T-cell (primary cell): ENCODE data around the gene GDE1. TPM values are rescaled to one million over a fixed set of nuclear protein-coding genes. Genes with fewer than 3 reads are reported as not detected.

ENCODE experiments used
- ATAC-seq, 4 experiments: fragments of 200-7000 bp in 3 of 4; fragments of 150-1000 bp in 1 of 4; cut with Tn5 transposase; replicated peaks in 1 of 4; 1 replicate in 3 of 4; 2 replicates in 1 of 4; pipeline ENCODE4 v1.10.0; 2021; ENCODE audit warnings: moderate library complexity in 3 of 4, mild to moderate bottlenecking in 2 of 4, moderate number of reproducible peaks in 1 of 4
- CTCF ChIA-PET, 2 donors: fragments of 300-600 bp; sonication (Branson Sonifier 250); formaldehyde crosslinking; loops; one replicate each; lab custom pipeline; 2022; ENCODE audit warnings: antibody characterized with exemption in 2 of 2; lab: Charles Lee
- POLR2A ChIA-PET, 2 donors: fragments of 300-600 bp; sonication (Branson Sonifier 250); formaldehyde crosslinking; loops; one replicate each; lab custom pipeline; 2022; ENCODE audit warnings: antibody characterized with exemption in 2 of 2; lab: Charles Lee
- DNase-seq, 35 experiments: peaks; one replicate each; pipeline versions ENCODE4 v3.0.0 to v3.0.0-alpha.2; 2013 to 2023
- H3K27ac ChIP-seq: one replicate; pipeline ENCODE4 v1.5.1; 2013; ENCODE audit warnings: low read length
- H3K27me3 ChIP-seq, 2 experiments: replicated peaks in 1 of 2; 1 replicate in 1 of 2; 2 replicates in 1 of 2; pipeline versions ENCODE4 v1.6.1 to v1.7.0; 2013; ENCODE audit warnings: low read length in 1 of 2, mixed read lengths in 1 of 2; ENCODE audit not compliant: control insufficient read depth in 2 of 2, insufficient read depth in 2 of 2; ENCODE audit errors: extremely low read depth in 1 of 2
- H3K36me3 ChIP-seq, 2 donors: 1 replicate in 1 of 2; 2 replicates in 1 of 2; pipeline versions ENCODE4 v1.6.1 to v1.7.0; 2013; ENCODE audit warnings: low read length in 1 of 2; ENCODE audit not compliant: control insufficient read depth in 2 of 2, insufficient read depth in 1 of 2; ENCODE audit errors: extremely low read depth in 1 of 2
- H3K4me1 ChIP-seq, 2 experiments: 1 replicate in 1 of 2; 2 replicates in 1 of 2; pipeline versions ENCODE4 v1.6.1 to v1.7.0; 2013; ENCODE audit warnings: low read length in 2 of 2, mixed read lengths in 1 of 2; ENCODE audit not compliant: insufficient read depth in 2 of 2, control insufficient read depth in 1 of 2; ENCODE audit errors: extremely low read depth in 1 of 2
- H3K4me3 ChIP-seq, 2 donors: 1 replicate in 1 of 2; 2 replicates in 1 of 2; pipeline versions ENCODE4 v1.5.1 to v1.7.0; 2013; ENCODE audit warnings: mild to moderate bottlenecking in 2 of 2, low read length in 1 of 2, moderate library complexity in 1 of 2; ENCODE audit not compliant: control insufficient read depth in 1 of 2; ENCODE audit errors: extremely low read depth in 1 of 2
- H3K9me3 ChIP-seq: 2 replicates; pipeline ENCODE4 v1.7.0; 2013
- H3K27ac Mint-ChIP-seq, 2 donors: one replicate each; pipeline ENCODE4 v1.8.0; 2020 to 2021; ENCODE audit warnings: mild to moderate bottlenecking in 2 of 2, mixed read lengths in 2 of 2
- H3K27me3 Mint-ChIP-seq, 2 donors: one replicate each; pipeline ENCODE4 v1.8.0; 2021 to 2022; ENCODE audit warnings: mixed read lengths in 2 of 2
- H3K36me3 Mint-ChIP-seq: one replicate; pipeline ENCODE4 v1.8.0; 2021; ENCODE audit warnings: mixed read lengths
- H3K4me1 Mint-ChIP-seq, 3 donors: one replicate each; pipeline ENCODE4 v1.8.0; 2020 to 2022; ENCODE audit warnings: mixed read lengths in 3 of 3, mild to moderate bottlenecking in 1 of 3
- H3K4me3 Mint-ChIP-seq, 3 donors: one replicate each; pipeline ENCODE4 v1.8.0; 2020 to 2022; ENCODE audit warnings: mild to moderate bottlenecking in 3 of 3, mixed read lengths in 3 of 3, moderate library complexity in 3 of 3
- H3K9me3 Mint-ChIP-seq, 3 donors: one replicate each; pipeline ENCODE4 v1.8.0; 2020 to 2022; ENCODE audit warnings: mixed read lengths in 3 of 3
- WGBS: methylation state at CpG from one replicate; pipeline ENCODE4 v1.1.5; 2013; ENCODE audit warnings: missing lambda C conversion rate; ENCODE audit not compliant: insufficient coverage; 5-methylcytosine and 5-hydroxymethylcytosine counted together
- total RNA-seq, 35 experiments: library from RNA in 6 of 35; stranded (reverse) in 6 of 35; fragments of 120-200 nt in 1 of 35; gene quantifications; one replicate each; pipeline versions ENCODE4 v1.2.1 to v1.2.4 and lab custom pipeline; 2013 to 2026

GDE1 gene
- total RNA-seq, 5 donors from 2014 or later (not counting 1 experiment from before 2014, with no cell fraction given), result 19.8 to 24.8 (median 23.1) TPM

- no CpG with 5 or more reads among the region's 2 CpGs for WGBS
- Histone ChIP-seq H3K27me3 (no peaks in the 10 kb centered on the region), H3K4me1 (peaks cover 19 to 30% of the 10 kb centered on the region in 2 experiments), H3K9me3 (no peaks in the 10 kb centered on the region), H3K36me3 (peaks cover 0 to 9% of the 10 kb centered on the region in 2 donors), H3K27ac (no peak overlapping the region), H3K4me3 (no peak overlapping the region)
- DNase-seq, result no peak
- H3K4me3 Mint-ChIP-seq, result peak overlapping the region; percentile 92 to 99 (median 93)
- H3K27me3 Mint-ChIP-seq, result no peaks in the 10 kb centered on the region
- H3K36me3 Mint-ChIP-seq, result peaks cover 11% of the 10 kb centered on the region
- ChIA-PET POLR2A (interaction anchor here in 1 of 2 donors (1.0 kb wide), 1 partner anchor 724 kb away, joined by 3 read pairs; the partner anchor contains the start of gene ARL6IP1), CTCF (interaction anchor here in 1 of 2 donors (0.7 to 3.7 kb wide), 3 partner anchors 12 to 58 kb away, joined by 3 to 47 read pairs (median 5); partner anchors contain the start of gene VPS35L)
- H3K9me3 Mint-ChIP-seq, result no peaks in the 10 kb centered on the region
- no peak for ATAC-seq
- H3K4me1 Mint-ChIP-seq, result peaks cover 37 to 47% (median 43%) of the 10 kb centered on the region in 3 donors
- no peak overlapping the region for H3K27ac Mint-ChIP-seq
Measured at GRCh38 chr16:19525385-19525723, 3.5 kb upstream of the GDE1 start.

- no peaks in the 10 kb centered on the region for H3K27me3 ChIP-seq
- DNase-seq (peak in 1 of 35 experiments; percentile 24), ATAC-seq (no peak)
- H3K36me3 ChIP-seq, result peaks cover 0 to 9% of the 10 kb centered on the region in 2 donors
- 26% methylated on average over 8 of the region's 19 CpGs for WGBS
- Mint-ChIP-seq H3K27me3 (no peaks in the 10 kb centered on the region), H3K4me3 (peak overlapping the region; percentile 92 to 99 (median 93)), H3K36me3 (peaks cover 11% of the 10 kb centered on the region), H3K4me1 (peaks cover 39 to 52% (median 47%) of the 10 kb centered on the region in 3 donors), H3K9me3 (no peaks in the 10 kb centered on the region), H3K27ac (peak overlapping the region; percentile 37 to 58)
- peaks cover 21 to 34% of the 10 kb centered on the region in 2 experiments for H3K4me1 ChIP-seq
- peak overlapping the region; percentile 9 for H3K27ac ChIP-seq
- H3K4me3 ChIP-seq, result peak overlapping the region; percentile 77 to 82
- POLR2A ChIA-PET, result interaction anchor here in 1 of 2 donors (1.0 to 1.4 kb wide), 2 partner anchors 31 to 723 kb away, joined by 3 to 7 read pairs; partner anchors contain the start of genes ARL6IP1 and VPS35L
- no peaks in the 10 kb centered on the region for H3K9me3 ChIP-seq
- CTCF ChIA-PET, result interaction anchor here (0.7 to 3.7 kb wide), 4 partner anchors 22 to 59 kb away, joined by 3 to 47 read pairs (median 6); partner anchors contain the start of gene VPS35L (in 2 of the 2)
Measured at GRCh38 chr16:19524616-19525384, 2.9 kb upstream of the GDE1 start.

GRCh38 chr16:19524356-19524615 is 2.4 kb upstream of the GDE1 start:
- H3K27ac Mint-ChIP-seq, result peak overlapping the region; percentile 37 to 95
- H3K27me3 Mint-ChIP-seq, result no peaks in the 10 kb centered on the region
- Histone ChIP-seq H3K4me3 (peak overlapping the region; percentile 77 to 82), H3K27me3 (no peaks in the 10 kb centered on the region), H3K4me1 (peaks cover 21 to 38% of the 10 kb centered on the region in 2 experiments), H3K9me3 (no peaks in the 10 kb centered on the region), H3K36me3 (peaks cover 0 to 9% of the 10 kb centered on the region in 2 donors), H3K27ac (peak overlapping the region; percentile 9)
- 0% methylated on average over 2 of the region's 11 CpGs for WGBS
- DNase-seq, result peak in 1 of 35 experiments; percentile 18
- H3K36me3 Mint-ChIP-seq, result peaks cover 11% of the 10 kb centered on the region
- no peak for ATAC-seq
- CTCF ChIA-PET, result interaction anchor here (0.6 to 3.7 kb wide), 5 partner anchors 9 to 59 kb away, joined by 3 to 47 read pairs (median 5); partner anchors contain the start of gene VPS35L (in 2 of the 2)
- POLR2A ChIA-PET, result interaction anchor here in 1 of 2 donors (0.5 to 1.4 kb wide), 3 partner anchors 17 to 723 kb away, joined by 3 to 7 read pairs (median 3); partner anchors contain the start of genes ARL6IP1 and VPS35L
- peak overlapping the region; percentile 92 to 99 (median 93) for H3K4me3 Mint-ChIP-seq
- no peaks in the 10 kb centered on the region for H3K9me3 Mint-ChIP-seq
- H3K4me1 Mint-ChIP-seq, result peaks cover 43 to 55% (median 51%) of the 10 kb centered on the region in 3 donors

GRCh38 chr16:19523559-19524355 is 1.9 kb upstream of the GDE1 start, which contains the start of gene CCP110:
Gene CCP110, plus strand, starts transcription at chr16:19523942. Its CDS starts 3,940 bp downstream, at chr16:19527882.
- Histone ChIP-seq H3K27ac (peak within 1 kb of the TSS; percentile 9), H3K4me3 (peak within 1 kb of the TSS; percentile 77 to 82), H3K9me3 (no peaks in the 10 kb centered on the region), H3K4me1 (peaks cover 21 to 42% of the 10 kb centered on the region in 2 experiments), H3K27me3 (no peaks in the 10 kb centered on the region), H3K36me3 (peaks cover 0 to 8% of the 10 kb centered on the region in 2 donors)
- DNase-seq (peak; percentile 83 to 98 (median 94)), ATAC-seq (peak; percentile 85 to 88 (median 87))
- H3K4me1 Mint-ChIP-seq, result peaks cover 46 to 58% (median 55%) of the 10 kb centered on the region in 3 donors
- H3K27ac Mint-ChIP-seq, result peak within 1 kb of the TSS; percentile 75 to 95
- ChIA-PET POLR2A (interaction anchor here (0.5 to 1.4 kb wide), 3 partner anchors 17 to 32 kb away, joined by 3 to 7 read pairs (median 3); partner anchors contain the start of gene VPS35L (in 1 of the 2)), CTCF (interaction anchor here (0.6 to 3.7 kb wide), 7 partner anchors 8 to 443 kb away, joined by 3 to 47 read pairs (median 3); partner anchors contain the start of gene VPS35L (in 2 of the 2))
- WGBS, result 0% methylated on average over 46 of the region's 51 CpGs
- no peaks in the 10 kb centered on the region for H3K9me3 Mint-ChIP-seq
- H3K4me3 Mint-ChIP-seq, result peak within 1 kb of the TSS; percentile 93 to 99 (median 97)
- no peaks in the 10 kb centered on the region for H3K27me3 Mint-ChIP-seq
- peaks cover 7% of the 10 kb centered on the region for H3K36me3 Mint-ChIP-seq

- Mint-ChIP-seq H3K4me3 (peak overlapping the region in 2 of 3 donors; percentile 92 to 99), H3K4me1 (peaks cover 52 to 64% (median 61%) of the 10 kb centered on the region in 3 donors), H3K27me3 (no peaks in the 10 kb centered on the region), H3K9me3 (no peaks in the 10 kb centered on the region), H3K27ac (no peak overlapping the region), H3K36me3 (peaks cover 1% of the 10 kb centered on the region)
- Histone ChIP-seq H3K27me3 (no peaks in the 10 kb centered on the region), H3K4me3 (no peak overlapping the region), H3K9me3 (no peaks in the 10 kb centered on the region), H3K36me3 (peaks cover 0 to 2% of the 10 kb centered on the region in 2 donors), H3K4me1 (peaks cover 21 to 42% of the 10 kb centered on the region in 2 experiments), H3K27ac (no peak overlapping the region)
- ChIA-PET CTCF (interaction anchor here (0.6 to 3.7 kb wide), 4 partner anchors 32 to 442 kb away, joined by 3 to 47 read pairs (median 5); partner anchors contain the start of gene VPS35L (in 2 of the 2)), POLR2A (interaction anchor here in 1 of 2 donors (1.4 kb wide), 1 partner anchor 32 kb away, joined by 7 read pairs; the partner anchor contains the start of gene VPS35L)
- no peak for DNase-seq
- no peak for ATAC-seq
- WGBS, result 96% methylated on average over 8 of the region's 18 CpGs
Measured at GRCh38 chr16:19523184-19523558, 1.3 kb upstream of the GDE1 start.
